IMR-90 (cell line): ENCODE data around the gene PAPSS1. TPM values are rescaled to one million over a fixed set of nuclear protein-coding genes. Genes with fewer than 3 reads are reported as not detected.

ENCODE experiments used
- ATAC-seq: fragments of 200-7000 bp; cut with Tn5 transposase; 2 replicates; pipeline ENCODE4 v1.9.1; 2020; ENCODE audit warnings: low read depth, mild to moderate bottlenecking, moderate library complexity
- BruUV-seq: library from RNA; stranded (reverse); fragments of 400-500 nt; replicated peaks from 2 replicates; lab custom pipeline; 2021; lab: Mats Ljungman, UMichigan
- CTCF ChIA-PET: fragments of 300-600 bp; formaldehyde crosslinking; extraction: SDS; loops from one replicate; lab custom pipeline; 2021; ENCODE audit warnings: antibody characterized with exemption; lab: Yijun Ruan, JAX
- POLR2A ChIA-PET: fragments of 300-600 bp; sonication (Branson Sonifier 250); formaldehyde crosslinking; loops from one replicate; lab custom pipeline; 2022; ENCODE audit warnings: antibody characterized with exemption; ENCODE audit not compliant: unreplicated experiment; lab: Charles Lee
- DNase-seq: peaks from one replicate; pipeline ENCODE4 v3.0.0; 2013
- H2AFZ ChIP-seq: replicated peaks from 2 replicates; pipeline ENCODE3; 2013; ENCODE audit warnings: low read length, mild to moderate bottlenecking; ENCODE audit not compliant: poor library complexity
- H2AK5ac ChIP-seq: 2 replicates; pipeline ENCODE4 v1.6.1; 2013; ENCODE audit warnings: low read depth, low read length, inconsistent platforms
- H2AK9ac ChIP-seq: replicated peaks from 2 replicates; pipeline ENCODE3; 2013; ENCODE audit warnings: mild to moderate bottlenecking, low read depth, low read length, moderate library complexity; ENCODE audit not compliant: poor library complexity
- H2BK120ac ChIP-seq: 2 replicates; pipeline ENCODE4 v1.6.1; 2013; ENCODE audit warnings: low read depth, low read length, inconsistent platforms
- H2BK15ac ChIP-seq: 3 replicates; pipeline ENCODE4 v1.6.1; 2013; ENCODE audit warnings: low read depth, low read length, inconsistent platforms
- H2BK20ac ChIP-seq: 2 replicates; pipeline ENCODE4 v1.6.1; 2013; ENCODE audit warnings: low read depth, mild to moderate bottlenecking, inconsistent platforms, low read length, moderate library complexity
- H2BK5ac ChIP-seq: 2 replicates; pipeline ENCODE4 v1.6.1; 2013; ENCODE audit warnings: mild to moderate bottlenecking, low read depth, low read length, inconsistent platforms; ENCODE audit not compliant: poor library complexity, severe bottlenecking
- H3K14ac ChIP-seq: replicated peaks from 2 replicates; pipeline ENCODE4 v1.6.1; 2013; ENCODE audit warnings: low read depth, low read length, inconsistent platforms
- H3K18ac ChIP-seq: 2 replicates; pipeline ENCODE4 v1.6.1; 2013; ENCODE audit warnings: low read depth, low read length, control low read depth
- H3K23ac ChIP-seq: 2 replicates; pipeline ENCODE4 v1.6.1; 2013; ENCODE audit warnings: low read depth, low read length, inconsistent platforms
- H3K27ac ChIP-seq: 2 replicates; pipeline ENCODE4 v1.5.1; 2013; ENCODE audit warnings: mild to moderate bottlenecking, control low read depth, low read length; ENCODE audit not compliant: insufficient read depth
- H3K27me3 ChIP-seq: 2 replicates; pipeline ENCODE4 v1.6.1; 2013; ENCODE audit warnings: low read length; ENCODE audit not compliant: control insufficient read depth, insufficient read depth
- H3K36me3 ChIP-seq: 2 replicates; pipeline ENCODE4 v1.6.1; 2013; ENCODE audit warnings: low read length, mixed read lengths; ENCODE audit not compliant: control insufficient read depth, insufficient read depth
- H3K4ac ChIP-seq: 2 replicates; pipeline ENCODE4 v1.6.1; 2013; ENCODE audit warnings: low read depth, low read length, inconsistent platforms
- H3K4me1 ChIP-seq: 2 replicates; pipeline ENCODE4 v1.6.1; 2013; ENCODE audit warnings: low read length, mixed read lengths; ENCODE audit not compliant: control insufficient read depth, insufficient read depth
- H3K4me2 ChIP-seq: 2 replicates; pipeline ENCODE4 v1.6.1; 2013; ENCODE audit warnings: low read depth, mild to moderate bottlenecking, control low read depth, low read length, moderate library complexity
- H3K4me3 ChIP-seq: 2 replicates; pipeline ENCODE4 v1.5.1; 2013; ENCODE audit warnings: low read depth, mild to moderate bottlenecking, control low read depth, low read length, moderate library complexity; ENCODE audit not compliant: insufficient read depth
- H3K56ac ChIP-seq: 2 replicates; pipeline ENCODE4 v1.6.1; 2013; ENCODE audit warnings: low read length, inconsistent platforms; ENCODE audit not compliant: insufficient read depth; ENCODE audit errors: extremely low read depth
- H3K79me1 ChIP-seq, 2 experiments: 2 replicates each; pipeline ENCODE4 v1.6.1; 2013; ENCODE audit warnings: low read length in 2 of 2, inconsistent platforms in 1 of 2, low read depth in 1 of 2
- H3K9ac ChIP-seq: 2 replicates; pipeline ENCODE4 v1.6.1; 2013; ENCODE audit warnings: low read depth, low read length, control low read depth
- H3K9me1 ChIP-seq: 2 replicates; pipeline ENCODE4 v1.6.1; 2013; ENCODE audit warnings: low read length, inconsistent platforms; ENCODE audit not compliant: insufficient read depth
- H3K9me3 ChIP-seq: 2 replicates; pipeline ENCODE4 v1.6.1; 2013; ENCODE audit warnings: low read length; ENCODE audit not compliant: control insufficient read depth, insufficient read depth
- H4K20me1 ChIP-seq: 2 replicates; pipeline ENCODE4 v1.6.1; 2013; ENCODE audit warnings: low read length, inconsistent platforms; ENCODE audit not compliant: insufficient read depth
- H4K5ac ChIP-seq: 2 replicates; pipeline ENCODE4 v1.6.1; 2013; ENCODE audit warnings: mild to moderate bottlenecking, low read depth, low read length, control low read depth
- H4K8ac ChIP-seq, 2 experiments: 2 replicates each; pipeline ENCODE4 v1.6.1; 2013; ENCODE audit warnings: low read depth in 2 of 2, low read length in 2 of 2, control low read depth in 1 of 2, inconsistent platforms in 1 of 2
- H4K91ac ChIP-seq: 2 replicates; pipeline ENCODE4 v1.6.1; 2013; ENCODE audit warnings: low read depth, low read length, inconsistent platforms; ENCODE audit not compliant: insufficient read depth
- BHLHE40 ChIP-seq: fragments of 150-350 bp; IDR thresholded peaks from 2 replicates; pipeline ENCODE4 v1.6.1; 2016; ENCODE audit warnings: mild to moderate bottlenecking, low read depth, low read length
- CEBPB ChIP-seq: IDR thresholded peaks from 2 replicates; pipeline ENCODE4 v1.6.1; 2012; ENCODE audit warnings: low read depth, low read length, improper control_type of control experiment
- CHD1 ChIP-seq: IDR thresholded peaks from 2 replicates; pipeline ENCODE4 v1.6.1; 2012; ENCODE audit warnings: low read depth, low read length, improper control_type of control experiment
- FOS ChIP-seq: fragments of 150-350 bp; IDR thresholded peaks from 2 replicates; pipeline ENCODE4 v1.6.1; 2016; ENCODE audit warnings: low read depth, low read length
- MAFK ChIP-seq: IDR thresholded peaks from 2 replicates; pipeline ENCODE4 v1.6.1; 2012; ENCODE audit warnings: low read depth, low read length, improper control_type of control experiment
- MAZ ChIP-seq: IDR thresholded peaks from 2 replicates; pipeline ENCODE4 v1.6.1; 2012; ENCODE audit warnings: low read depth, mild to moderate bottlenecking, low read length, improper control_type of control experiment, moderate library complexity, borderline replicate concordance
- MXI1 ChIP-seq: IDR thresholded peaks from 2 replicates; pipeline ENCODE4 v1.6.1; 2012; ENCODE audit warnings: low read depth, mild to moderate bottlenecking, low read length, moderate library complexity, borderline replicate concordance
- POLR2A ChIP-seq: IDR thresholded peaks from 2 replicates; pipeline ENCODE4 v1.6.1; 2012; ENCODE audit warnings: mild to moderate bottlenecking, low read depth, low read length
- RAD21 ChIP-seq: IDR thresholded peaks from 2 replicates; pipeline ENCODE4 v1.6.1; 2012; ENCODE audit warnings: low read length, improper control_type of control experiment
- RCOR1 ChIP-seq: IDR thresholded peaks from 2 replicates; pipeline ENCODE4 v1.6.1; 2012; ENCODE audit warnings: mild to moderate bottlenecking, low read length, improper control_type of control experiment; ENCODE audit not compliant: insufficient replicate concordance
- RFX5 ChIP-seq: IDR thresholded peaks from 2 replicates; pipeline ENCODE4 v1.8.0; 2012; ENCODE audit warnings: low read depth, mild to moderate bottlenecking, low read length, moderate library complexity
- SMC3 ChIP-seq: fragments of 150-350 bp; IDR thresholded peaks from 2 replicates; pipeline ENCODE4 v1.6.1; 2016; ENCODE audit warnings: low read depth, mild to moderate bottlenecking, antibody characterized with exemption, low read length, moderate library complexity
- WGBS, 2 experiments: methylation state at CpG; one replicate each; pipeline versions ENCODE4 v1.1.5 to v1.1.7; 2013; ENCODE audit warnings: missing lambda C conversion rate in 2 of 2; ENCODE audit not compliant: insufficient read length in 1 of 2; ENCODE audit errors: extremely low coverage in 2 of 2; 5-methylcytosine and 5-hydroxymethylcytosine counted together
- dilution Hi-C: fragments of 300-500 bp; cut with HindIII; formaldehyde crosslinking; loops from one replicate; pipeline ENCODE4 v1.14.3; 2018; ENCODE audit warnings: low sequenced_read_pairs; ENCODE audit not compliant: unreplicated experiment
- in situ Hi-C: fragments of 300-500 bp; cut with MboI; formaldehyde crosslinking; loops from 3 replicates; pipeline ENCODE4 v1.14.3; 2019; ENCODE audit warnings: low sequenced_read_pairs, inconsistent platforms, mixed read lengths
- intact Hi-C: fragments of 100-400 bp; cut with micrococcal nuclease; formaldehyde crosslinking; loops from 2 replicates; pipeline ENCODE4 v1.10.0; 2022
- polyA plus RNA-seq, 3 experiments: library from polyadenylated mRNA; depleted of rRNA; stranded (reverse); fragments of >200 nt; gene quantifications; 2 replicates each; pipeline ENCODE4 v1.2.3, GENCODE V29; 2012; ENCODE audit warnings: low replicate concordance in 1 of 3
- total RNA-seq: library from RNA; depleted of rRNA; stranded (reverse); fragments of >200 nt; gene quantifications from 2 replicates; pipeline ENCODE4 v1.2.3, GENCODE V29; 2012
- TF ChIP-seq, protein P1 (sequence below): fragments of 150-350 bp; IDR thresholded peaks from 2 replicates; pipeline ENCODE4 v1.6.1; 2017; ENCODE audit warnings: mild to moderate bottlenecking, antibody characterized with exemption, low read length, low read depth
- TF ChIP-seq, protein P2 (sequence below): conservative IDR thresholded peaks from 2 replicates; pipeline ENCODE4 v1.5.1; 2012; ENCODE audit warnings: mild to moderate bottlenecking, low read depth, low read length, improper control_type of control experiment
- TF ChIP-seq, protein P3 (sequence below): fragments of 150-350 bp; IDR thresholded peaks from 2 replicates; pipeline ENCODE4 v1.6.1; 2016; ENCODE audit warnings: low read depth, mild to moderate bottlenecking, low read length, moderate library complexity, borderline replicate concordance

Gene PAPSS1
- total and polyA plus RNA-seq, 2 of the 4 experiments (the other 2 are of a cell fraction) = 71.8 to 82.8 TPM

DNA sequence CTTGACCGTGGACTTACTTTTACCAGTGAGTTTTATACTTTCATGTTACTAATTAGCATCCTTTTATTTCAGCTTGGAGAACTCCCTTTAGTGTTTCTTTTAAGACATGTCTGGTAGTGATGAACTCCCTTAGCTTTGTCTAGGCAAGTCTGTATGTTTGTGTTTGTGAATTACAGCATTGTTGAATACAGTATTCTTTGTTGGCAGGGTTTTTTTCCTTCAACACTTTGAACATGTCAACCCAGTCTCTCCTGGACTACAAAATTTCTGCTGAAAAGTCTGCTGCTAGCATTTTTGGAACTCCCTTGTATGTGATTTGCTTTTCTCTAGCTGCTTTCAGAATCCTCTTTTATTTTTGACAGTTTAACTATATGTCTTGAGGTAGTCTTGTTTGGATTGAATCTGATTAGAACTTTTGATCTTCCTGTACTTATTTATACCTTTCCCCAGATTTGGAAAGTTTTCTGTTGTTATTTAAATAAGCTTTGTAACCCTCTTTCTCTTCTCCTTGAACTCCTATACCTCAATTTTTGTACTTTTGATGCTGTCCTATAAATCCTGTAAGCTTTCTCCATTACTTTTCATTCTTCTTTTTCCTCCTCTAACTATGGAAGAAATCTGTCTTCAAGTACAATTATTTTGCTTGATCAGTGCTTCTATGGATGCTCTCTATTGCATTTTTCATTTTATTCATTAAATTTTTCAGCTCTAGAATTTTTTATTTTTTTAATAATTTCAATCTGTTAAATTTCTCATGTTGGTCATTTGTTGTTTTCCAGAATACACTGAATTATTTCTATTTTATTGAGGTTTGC is 14.1 kb downstream of the PAPSS1 start:
- no peak overlapping the region for H3K4me3 ChIP-seq
- no peak overlapping the region for H3K27ac ChIP-seq
- no peak overlapping the region for H2BK20ac ChIP-seq
- no peak overlapping the region for H4K5ac ChIP-seq
- ATAC-seq = no peak
- H2BK120ac ChIP-seq = no peak overlapping the region
- H4K8ac ChIP-seq = no peak overlapping the region
- no peak overlapping the region for H4K91ac ChIP-seq
- in situ Hi-C loops = no loop called here
- H2AK5ac ChIP-seq = no peak overlapping the region
- H2AK9ac ChIP-seq = no peak overlapping the region
- H3K9me3 ChIP-seq = peaks cover 19% of the 10 kb centered on the region
- H3K4me2 ChIP-seq = no peak overlapping the region
- no peak overlapping the region for H3K4ac ChIP-seq
- POLR2A ChIA-PET = no interaction called here
- H3K56ac ChIP-seq = no peak overlapping the region
- WGBS, 2 experiments = no CpG with 5 or more reads among the region's 1 CpG
- dilution Hi-C loops = no loop called here
- no peak overlapping the region for H3K23ac ChIP-seq
- H2BK5ac ChIP-seq = no peak overlapping the region
- peaks cover 2% of the 10 kb centered on the region; the same call in 1 of the 2 replicates for H3K36me3 ChIP-seq
- no peak overlapping the region for H3K14ac ChIP-seq
- DNase-seq = no peak
- 0 out of 2 replicates have a peak, but pooled peaks cover 4% of the 10 kb centered on the region for H4K20me1 ChIP-seq
- H2AFZ ChIP-seq = no peak overlapping the region
- no peak overlapping the region for H2BK15ac ChIP-seq
- peaks cover 3% of the 10 kb centered on the region for H3K4me1 ChIP-seq
- peaks cover 18 to 22% of the 10 kb centered on the region in 2 experiments for H3K79me1 ChIP-seq
- intact Hi-C loops = no loop called here
- peaks cover 6% of the 10 kb centered on the region for H3K9me1 ChIP-seq
- H3K9ac ChIP-seq = no peak overlapping the region
- H3K27me3 ChIP-seq = no peaks in the 10 kb centered on the region
- CTCF ChIA-PET = no interaction called here
- no peak overlapping the region for H3K18ac ChIP-seq
- no TSS peak for BruUV-seq
- no peak for TF ChIP-seq BHLHE40
- no peak for TF ChIP-seq RCOR1
- no peak for TF ChIP-seq RFX5
- TF ChIP-seq CHD1 = no peak
- TF ChIP-seq MAZ = no peak
- TF ChIP-seq MAFK = no peak
- TF ChIP-seq MXI1 = no peak
- no peak for TF ChIP-seq RAD21
- TF ChIP-seq, protein P1, sequence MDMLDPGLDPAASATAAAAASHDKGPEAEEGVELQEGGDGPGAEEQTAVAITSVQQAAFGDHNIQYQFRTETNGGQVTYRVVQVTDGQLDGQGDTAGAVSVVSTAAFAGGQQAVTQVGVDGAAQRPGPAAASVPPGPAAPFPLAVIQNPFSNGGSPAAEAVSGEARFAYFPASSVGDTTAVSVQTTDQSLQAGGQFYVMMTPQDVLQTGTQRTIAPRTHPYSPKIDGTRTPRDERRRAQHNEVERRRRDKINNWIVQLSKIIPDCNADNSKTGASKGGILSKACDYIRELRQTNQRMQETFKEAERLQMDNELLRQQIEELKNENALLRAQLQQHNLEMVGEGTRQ = no peak
- no peak for TF ChIP-seq POLR2A
- no peak for TF ChIP-seq SMC3
- TF ChIP-seq, protein P2, sequence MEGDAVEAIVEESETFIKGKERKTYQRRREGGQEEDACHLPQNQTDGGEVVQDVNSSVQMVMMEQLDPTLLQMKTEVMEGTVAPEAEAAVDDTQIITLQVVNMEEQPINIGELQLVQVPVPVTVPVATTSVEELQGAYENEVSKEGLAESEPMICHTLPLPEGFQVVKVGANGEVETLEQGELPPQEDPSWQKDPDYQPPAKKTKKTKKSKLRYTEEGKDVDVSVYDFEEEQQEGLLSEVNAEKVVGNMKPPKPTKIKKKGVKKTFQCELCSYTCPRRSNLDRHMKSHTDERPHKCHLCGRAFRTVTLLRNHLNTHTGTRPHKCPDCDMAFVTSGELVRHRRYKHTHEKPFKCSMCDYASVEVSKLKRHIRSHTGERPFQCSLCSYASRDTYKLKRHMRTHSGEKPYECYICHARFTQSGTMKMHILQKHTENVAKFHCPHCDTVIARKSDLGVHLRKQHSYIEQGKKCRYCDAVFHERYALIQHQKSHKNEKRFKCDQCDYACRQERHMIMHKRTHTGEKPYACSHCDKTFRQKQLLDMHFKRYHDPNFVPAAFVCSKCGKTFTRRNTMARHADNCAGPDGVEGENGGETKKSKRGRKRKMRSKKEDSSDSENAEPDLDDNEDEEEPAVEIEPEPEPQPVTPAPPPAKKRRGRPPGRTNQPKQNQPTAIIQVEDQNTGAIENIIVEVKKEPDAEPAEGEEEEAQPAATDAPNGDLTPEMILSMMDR = no peak
- no peak for TF ChIP-seq FOS
- no peak for TF ChIP-seq CEBPB
- TF ChIP-seq, protein P3, sequence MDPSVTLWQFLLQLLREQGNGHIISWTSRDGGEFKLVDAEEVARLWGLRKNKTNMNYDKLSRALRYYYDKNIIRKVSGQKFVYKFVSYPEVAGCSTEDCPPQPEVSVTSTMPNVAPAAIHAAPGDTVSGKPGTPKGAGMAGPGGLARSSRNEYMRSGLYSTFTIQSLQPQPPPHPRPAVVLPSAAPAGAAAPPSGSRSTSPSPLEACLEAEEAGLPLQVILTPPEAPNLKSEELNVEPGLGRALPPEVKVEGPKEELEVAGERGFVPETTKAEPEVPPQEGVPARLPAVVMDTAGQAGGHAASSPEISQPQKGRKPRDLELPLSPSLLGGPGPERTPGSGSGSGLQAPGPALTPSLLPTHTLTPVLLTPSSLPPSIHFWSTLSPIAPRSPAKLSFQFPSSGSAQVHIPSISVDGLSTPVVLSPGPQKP = no peak
